NCI-H1436 treated with DMSO at 0.1 percent for 48 hours (cell line): Measurements from ENCODE around the gene MAST3.

Experiments
- DNase-seq: peaks from one replicate; lab custom pipeline; 2025; lab: John Stamatoyannopoulos, UW

Gene MAST3

GRCh38 chr19:18112989-18113478, 15.5 kb downstream of the MAST3 start:
- no peak for DNase-seq

DNA sequence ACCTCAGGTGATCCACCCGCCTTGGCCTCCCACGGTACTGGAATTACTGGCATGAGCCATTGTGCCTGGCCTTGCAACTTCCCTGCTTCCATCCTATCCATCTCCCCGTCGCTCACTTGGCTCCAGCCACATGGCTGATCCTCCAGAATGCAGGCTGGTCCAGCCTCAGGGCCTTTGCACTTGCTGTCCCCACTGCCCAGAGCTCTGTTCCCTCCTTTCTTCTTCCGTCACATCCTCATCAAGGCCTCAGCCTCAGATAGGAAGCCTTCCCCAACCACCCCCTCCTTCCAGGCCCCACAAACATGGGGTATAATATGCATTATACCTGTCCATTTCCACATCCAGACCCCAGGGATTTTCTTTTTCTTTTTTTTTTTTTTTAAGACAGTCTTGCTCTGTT, 16.2 kb downstream of the MAST3 start:
- no peak for DNase-seq

GRCh38 chr19:18114483-18114882, 16.9 kb downstream of the MAST3 start:
- no peak for DNase-seq

DNA sequence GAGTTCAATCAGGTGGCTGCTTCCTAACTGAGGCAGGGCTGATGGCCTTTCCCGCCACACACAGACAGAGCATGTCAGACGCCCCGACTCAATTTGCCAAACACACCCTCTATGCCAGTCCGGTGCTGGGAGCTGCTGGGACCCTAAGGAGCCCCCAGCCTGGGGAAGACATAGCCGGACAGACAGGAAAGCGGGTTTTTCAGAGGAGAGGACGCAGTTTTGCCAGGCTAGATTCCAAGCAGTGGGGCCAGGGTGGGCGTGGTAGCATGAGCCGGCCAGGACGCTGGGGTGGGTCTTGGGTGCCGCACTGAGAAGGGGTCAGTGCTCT, 19.8 kb downstream of the MAST3 start:
- DNase-seq = no peak

DNA sequence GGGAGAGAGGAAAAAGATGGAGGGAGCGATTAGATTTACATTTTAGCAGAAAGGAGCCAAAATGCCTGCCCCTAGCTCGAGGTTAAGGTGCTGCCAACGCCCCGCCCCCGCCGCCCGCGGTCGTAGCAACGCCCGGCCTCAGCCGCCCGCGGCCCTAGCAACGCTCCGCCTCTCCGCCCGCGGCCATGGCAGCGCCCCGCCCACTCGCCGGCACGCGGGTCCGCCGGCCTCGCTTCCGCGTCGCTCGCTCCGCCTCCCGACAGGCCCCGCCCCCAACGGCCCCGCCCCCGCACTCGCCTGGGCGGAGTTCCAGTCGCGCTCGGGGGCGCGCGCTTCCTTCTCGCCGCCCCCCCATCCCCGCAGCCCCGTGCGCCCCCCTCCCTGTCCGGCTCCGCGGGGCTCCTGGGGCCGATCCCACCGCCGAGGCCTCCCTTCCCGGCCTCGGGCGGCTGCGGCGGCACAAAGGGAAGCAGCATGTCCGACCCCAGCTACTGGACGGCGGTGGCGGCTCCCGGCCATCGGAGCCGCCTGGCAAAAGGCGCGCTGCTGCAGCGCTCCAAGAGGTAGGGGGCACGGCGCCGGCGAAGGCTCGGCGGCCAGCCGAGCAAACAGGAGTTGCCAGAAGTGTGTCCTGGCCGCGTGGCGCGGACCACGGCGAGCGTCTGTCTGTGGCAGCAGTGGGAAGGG, 20.3 kb downstream of the MAST3 start:
- no peak for DNase-seq

DNA sequence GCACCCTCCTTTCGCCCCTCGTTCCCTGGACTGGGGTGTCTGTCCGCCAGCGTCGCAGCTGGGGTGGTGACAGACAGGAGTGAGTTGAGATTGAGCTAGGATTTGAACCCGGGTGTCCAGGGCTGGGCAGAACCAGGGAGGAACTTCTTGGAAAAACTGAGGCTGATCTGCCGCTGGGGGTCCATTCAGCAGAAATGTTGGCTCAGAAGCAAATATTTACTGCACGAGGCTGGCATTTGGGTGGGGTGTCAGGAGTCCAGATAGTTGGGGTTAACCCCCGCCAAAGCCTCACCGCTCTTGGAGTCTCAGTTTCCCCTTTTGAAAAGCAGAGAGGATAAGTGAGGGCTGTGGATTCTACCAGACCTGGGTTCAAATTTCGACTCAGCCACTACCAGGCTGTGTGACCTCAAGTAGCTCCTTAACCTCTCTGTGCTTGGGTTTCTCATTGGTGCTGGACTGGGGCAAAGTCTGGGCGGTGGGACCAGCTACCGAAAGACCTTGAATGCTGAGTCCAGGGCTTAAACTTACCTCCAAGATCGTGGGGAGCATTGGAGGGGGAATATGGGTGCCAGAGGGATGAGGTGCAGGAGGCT, 20.9 kb downstream of the MAST3 start:
- no peak for DNase-seq

DNA sequence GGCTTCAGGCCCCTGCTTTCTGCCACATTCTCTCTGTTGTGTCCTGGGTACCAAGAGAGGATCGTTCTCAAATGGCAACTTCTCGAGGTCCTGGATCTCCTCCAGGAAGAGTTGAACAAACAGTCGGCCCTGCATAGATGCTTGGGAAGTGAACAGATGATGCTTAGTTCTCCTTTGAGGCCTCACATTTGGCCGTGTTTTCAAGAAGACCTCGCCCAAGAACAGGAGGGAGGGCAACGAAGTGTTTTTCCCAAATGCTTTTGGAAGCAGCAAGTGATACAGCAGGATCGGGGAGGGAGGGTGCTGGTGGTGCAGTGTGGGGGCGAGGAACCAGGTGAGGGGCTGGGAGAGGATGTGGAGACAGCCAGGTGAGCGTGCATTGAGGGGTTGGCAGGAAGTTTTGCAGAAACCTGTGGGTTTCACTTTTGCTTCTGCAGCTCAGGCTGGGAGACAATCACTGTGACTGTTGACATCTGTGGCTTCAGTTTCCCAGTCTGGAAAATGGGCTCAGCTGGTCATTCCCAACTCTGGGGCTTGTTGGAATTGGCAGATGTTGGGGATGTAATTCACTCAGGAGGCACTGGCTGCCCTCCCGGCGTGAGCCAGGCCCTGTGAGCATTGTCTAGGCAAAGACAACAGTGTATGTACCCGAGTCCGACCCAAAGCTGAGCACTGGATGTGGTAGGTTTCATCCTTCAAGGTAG, 21.6 kb downstream of the MAST3 start:
- no peak for DNase-seq

GRCh38 chr19:18119717-18120105, 22.1 kb downstream of the MAST3 start:
- DNase-seq = no peak

- no peak for DNase-seq
Observed at GRCh38 chr19:18120127-18120526, 22.5 kb downstream of the MAST3 start.

DNA sequence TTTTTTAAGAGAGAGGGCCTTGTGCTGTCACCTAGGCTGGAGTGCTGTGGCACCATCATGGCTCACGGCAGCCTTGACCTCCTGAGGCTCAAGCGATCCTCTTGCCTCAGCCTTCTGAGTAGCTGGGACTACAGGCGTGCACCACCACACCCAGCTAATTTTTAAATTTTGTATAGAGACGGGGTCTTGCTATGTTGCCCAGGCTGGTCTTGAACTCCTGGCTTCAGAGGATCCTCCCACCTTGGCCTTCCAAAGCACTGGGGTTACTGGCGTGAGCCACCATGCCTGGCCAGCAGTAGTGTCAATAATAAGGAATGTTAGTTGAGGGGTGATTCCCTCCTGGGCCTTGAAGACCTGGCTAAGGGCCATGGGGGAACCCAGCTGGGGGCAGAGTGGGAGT, 23.6 kb downstream of the MAST3 start:
- no peak for DNase-seq

DNA sequence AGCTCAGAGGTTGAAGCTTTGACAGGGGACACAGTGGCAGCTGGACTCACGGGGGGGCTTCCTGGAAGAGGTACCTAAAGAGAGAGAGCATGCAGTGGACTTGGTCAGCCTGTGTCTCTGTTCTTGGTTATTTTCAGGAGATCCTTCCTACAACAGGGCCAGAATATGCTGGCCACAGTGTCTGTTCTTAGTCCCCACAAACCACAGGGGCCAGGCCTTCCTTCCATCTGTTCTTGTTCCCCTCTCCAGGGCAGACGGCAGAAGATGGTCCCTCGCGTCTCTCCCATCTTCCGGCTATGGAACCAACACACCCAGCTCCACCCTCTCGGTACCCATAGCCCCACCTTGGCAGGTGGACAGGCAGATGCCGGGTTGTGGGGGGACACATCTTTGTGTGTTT, 24.8 kb downstream of the MAST3 start:
- DNase-seq = no peak

DNA sequence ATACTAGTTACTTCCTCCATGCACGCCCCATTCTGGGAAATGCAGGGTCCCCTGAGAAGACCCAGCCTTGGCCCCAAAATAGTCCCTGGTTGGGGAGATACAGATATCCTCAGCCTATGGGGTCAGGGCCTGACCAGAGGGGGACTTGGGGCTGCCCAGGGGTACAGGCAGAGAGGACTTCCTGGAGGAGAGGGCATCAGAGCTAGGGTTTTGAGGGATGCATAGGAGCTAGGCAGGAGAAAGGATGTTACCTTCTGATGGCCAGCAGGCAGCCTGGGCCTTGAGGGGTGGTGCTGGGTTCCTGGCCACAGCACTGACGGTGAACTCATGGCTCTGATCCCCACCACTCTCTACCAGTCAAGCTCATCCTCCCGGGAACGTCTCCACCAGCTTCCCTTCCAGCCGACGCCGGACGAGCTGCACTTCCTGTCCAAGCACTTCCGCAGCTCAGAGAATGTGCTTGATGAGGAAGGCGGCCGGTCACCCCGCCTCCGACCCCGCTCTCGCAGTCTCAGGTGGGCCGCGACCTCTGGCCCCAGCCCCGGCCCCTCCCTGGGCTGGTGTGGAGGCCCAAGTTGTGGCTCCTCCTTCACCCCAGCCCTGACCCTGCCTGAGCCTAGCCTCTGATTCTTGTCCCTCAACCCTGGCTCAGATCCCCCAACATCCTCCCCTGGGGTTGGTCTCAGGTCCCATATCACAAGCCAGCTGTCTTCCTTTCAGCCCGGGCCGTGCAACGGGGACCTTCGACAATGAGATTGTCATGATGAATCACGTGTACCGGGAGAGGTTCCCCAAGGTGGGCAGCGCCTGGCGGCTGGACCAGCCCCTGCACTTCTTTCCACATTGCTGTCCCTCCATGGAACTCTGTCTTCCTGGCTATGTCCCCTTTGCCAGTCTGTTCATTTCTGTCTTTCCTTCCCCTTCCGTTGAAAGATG, 25.6 kb downstream of the MAST3 start:
- no peak for DNase-seq

- no peak for DNase-seq
Observed at GRCh38 chr19:18123819-18124218, 26.2 kb downstream of the MAST3 start.

- no peak for DNase-seq
Observed at GRCh38 chr19:18126097-18126496, 28.5 kb downstream of the MAST3 start.

DNA sequence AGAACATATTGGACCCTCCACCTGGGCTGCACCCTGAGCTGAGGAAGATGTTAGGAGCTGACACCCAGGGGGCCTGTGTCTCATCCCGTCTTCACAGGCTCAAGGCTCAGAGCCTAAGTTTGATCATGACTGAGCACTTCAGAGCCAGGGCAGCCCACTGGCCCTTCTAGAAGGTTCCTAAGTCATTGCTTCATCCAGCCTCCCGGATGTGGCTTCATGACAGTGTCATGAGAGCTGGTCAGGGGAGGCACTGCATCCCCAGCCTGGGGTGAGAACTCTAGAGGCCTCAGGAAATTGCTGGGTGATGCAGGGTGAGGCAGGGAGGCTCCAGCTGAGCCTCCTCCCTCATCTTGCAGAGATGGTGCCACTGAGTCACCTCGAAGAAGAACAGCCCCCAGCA, 30.5 kb downstream of the MAST3 start:
- DNase-seq = no peak

DNA sequence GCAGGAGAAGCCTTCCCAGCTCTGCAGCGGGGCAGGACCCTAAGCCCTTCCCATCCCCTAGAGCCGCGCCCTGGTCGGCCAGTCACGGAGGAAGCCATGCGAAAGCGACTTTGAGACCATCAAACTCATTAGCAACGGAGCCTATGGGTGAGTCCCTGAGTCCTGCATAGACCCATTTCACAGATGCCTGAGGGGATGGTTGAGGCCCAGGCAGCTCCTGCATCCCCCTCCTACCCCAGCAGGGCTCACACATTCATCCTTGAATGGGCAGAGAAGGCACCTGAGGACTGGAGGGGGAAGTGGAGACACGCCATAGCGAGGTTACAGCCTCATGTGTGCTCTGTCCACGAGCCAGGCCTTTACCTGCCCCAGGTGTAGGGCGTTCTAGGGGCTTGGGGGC, 31.2 kb downstream of the MAST3 start:
- DNase-seq = no peak

DNA sequence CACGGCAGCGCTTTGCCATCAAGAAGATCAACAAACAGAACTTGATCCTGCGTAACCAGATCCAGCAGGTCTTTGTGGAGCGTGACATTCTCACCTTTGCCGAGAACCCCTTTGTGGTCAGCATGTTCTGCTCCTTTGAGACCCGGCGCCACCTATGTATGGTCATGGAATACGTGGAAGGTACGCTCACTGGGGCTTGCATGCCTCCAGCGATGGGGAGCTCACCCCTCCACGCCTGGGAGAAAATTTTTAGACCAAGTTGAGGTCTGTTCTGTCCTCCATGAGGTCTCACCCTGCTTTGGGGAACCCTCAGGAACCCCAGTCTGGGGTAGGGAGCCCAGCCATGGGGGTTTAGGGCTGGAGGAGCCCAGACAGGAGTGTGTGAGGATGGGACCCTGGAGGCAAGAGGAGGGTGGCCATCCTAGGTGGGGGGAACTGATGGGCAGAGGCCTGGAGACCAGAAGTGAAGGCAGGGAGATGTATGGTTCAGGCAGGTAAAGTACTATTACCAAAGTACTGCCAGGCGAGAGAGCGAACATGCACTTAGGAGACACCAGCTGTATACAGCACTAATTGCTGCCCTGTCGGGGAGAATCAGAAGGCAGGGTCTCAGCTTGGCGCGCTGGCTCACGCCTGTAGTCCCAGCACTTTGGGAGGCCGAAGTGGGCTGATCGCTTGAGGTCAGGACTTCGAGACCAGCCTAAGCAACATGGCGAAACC, 33.1 kb downstream of the MAST3 start:
- no peak for DNase-seq

- no peak for DNase-seq
Observed at GRCh38 chr19:18131841-18132596, 34.4 kb downstream of the MAST3 start.

- DNase-seq = no peak
Observed at GRCh38 chr19:18135712-18136584, 38.4 kb downstream of the MAST3 start.

DNA sequence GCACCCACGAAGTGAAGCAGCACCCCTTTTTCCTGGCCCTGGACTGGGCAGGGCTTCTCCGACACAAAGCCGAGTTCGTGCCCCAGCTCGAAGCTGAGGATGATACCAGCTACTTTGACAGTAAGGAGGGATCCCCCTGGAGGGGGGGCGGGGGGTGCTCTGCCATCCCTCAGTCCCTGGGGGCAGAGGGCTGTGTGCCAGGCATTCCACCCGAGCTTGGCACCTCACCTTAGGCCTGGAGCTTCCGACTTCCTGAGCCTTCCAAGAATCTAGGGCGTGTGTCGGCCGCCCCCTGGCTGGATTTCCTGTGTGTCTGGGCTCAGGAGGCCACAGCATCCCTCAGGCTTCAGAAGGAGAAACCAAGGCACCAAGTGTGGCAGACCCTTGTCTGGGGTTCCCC, 39.7 kb downstream of the MAST3 start:
- DNase-seq = no peak
